ENCODE measurements around the gene RAD50.
"Not testable (repeated sequence)": the region's sequence is repeated elsewhere in the genome, so short reads cannot be mapped to it uniquely, and the experiment has no call there.

- not testable (repeated sequence) for TF ChIP-seq POLR2AphosphoS5, POLR2A, CTCF, EP300 (IDR thresholded peaks at IDR 0.05)
Measured at GRCh38 chr5:132584560-132584959, 27.8 kb downstream of the RAD50 start.
